Left lung (tissue), 10 donors: ENCODE data around the gene HAUS6. TPM values are rescaled to one million over a fixed set of nuclear protein-coding genes. Genes with fewer than 3 reads are reported as not detected.
"Not testable (repeated sequence)": the region's sequence is repeated elsewhere in the genome, so short reads cannot be mapped to it uniquely, and the experiment has no call there.

Source experiments
- ATAC-seq: fragments of 200-7000 bp; cut with Tn5 transposase; one replicate; pipeline ENCODE4 v1.9.1; 2020; ENCODE audit warnings: moderate library complexity
- DNase-seq, 4 donors: peaks; one replicate each; pipeline ENCODE4 v3.0.0-alpha.2; 2013 to 2020
- H3K27ac ChIP-seq, 2 donors: fragments of 200-600 bp; sonication (generic) in 1 of 2; one replicate each; pipeline versions ENCODE4 v1.5.0 to v1.8.0; 2020 to 2021
- H3K27me3 ChIP-seq, 2 donors: fragments of 200-600 bp; sonication (generic) in 1 of 2; one replicate each; pipeline versions ENCODE4 v1.5.0 to v1.8.0; 2020 to 2021
- H3K36me3 ChIP-seq, 2 donors: fragments of 200-600 bp; sonication (generic) in 1 of 2; one replicate each; pipeline versions ENCODE4 v1.5.0 to v1.8.0; 2020 to 2021
- H3K4me1 ChIP-seq, 2 donors: fragments of 200-600 bp; one replicate each; pipeline ENCODE4 v1.8.0; 2021
- H3K4me3 ChIP-seq, 2 donors: fragments of 200-600 bp; sonication (generic) in 1 of 2; one replicate each; pipeline versions ENCODE4 v1.5.0 to v1.8.0; 2020 to 2021; ENCODE audit warnings: mild to moderate bottlenecking in 1 of 2
- H3K9me3 ChIP-seq, 2 donors: fragments of 200-600 bp; sonication (generic) in 1 of 2; one replicate each; pipeline versions ENCODE4 v1.5.0 to v1.8.0; 2020 to 2021
- intact Hi-C, 2 donors: fragments of 100-400 bp; cut with DNase I; formaldehyde crosslinking; loops; one replicate each; pipeline versions ENCODE4 v1.11.2 to v1.14.2; 2022
- polyA plus RNA-seq, 6 donors: library from polyadenylated mRNA; unstranded; fragments of 120-200 nt; gene quantifications; one replicate each; pipeline ENCODE4 v1.2.1, GENCODE V29; 2013; ENCODE audit not compliant: insufficient read length in 6 of 6
- total RNA-seq, 2 donors: library from RNA; stranded (reverse); fragmentation: NEBNext Ultra II Directional; extraction: Animal tissue kit (Norgen Biotek cat#: 25700); gene quantifications; one replicate each; pipeline ENCODE4 v1.2.1, GENCODE V29; 2021
- TF ChIP-seq, protein P1 (sequence below), 2 donors: fragments of 200-600 bp; sonication (generic) in 1 of 2; IDR thresholded peaks; one replicate each; pipeline versions ENCODE4 v1.5.0 to v1.8.0; 2021; ENCODE audit warnings: antibody characterized with exemption in 2 of 2
- donor health status: DM: no; HTN: yes; CAD: no.
- donor health status: DM: no; HTN: no; CAD: no.

Gene HAUS6
- total and polyA plus RNA-seq, 8 donors, result 7.9 to 20.3 (median 18.2) TPM

DNA sequence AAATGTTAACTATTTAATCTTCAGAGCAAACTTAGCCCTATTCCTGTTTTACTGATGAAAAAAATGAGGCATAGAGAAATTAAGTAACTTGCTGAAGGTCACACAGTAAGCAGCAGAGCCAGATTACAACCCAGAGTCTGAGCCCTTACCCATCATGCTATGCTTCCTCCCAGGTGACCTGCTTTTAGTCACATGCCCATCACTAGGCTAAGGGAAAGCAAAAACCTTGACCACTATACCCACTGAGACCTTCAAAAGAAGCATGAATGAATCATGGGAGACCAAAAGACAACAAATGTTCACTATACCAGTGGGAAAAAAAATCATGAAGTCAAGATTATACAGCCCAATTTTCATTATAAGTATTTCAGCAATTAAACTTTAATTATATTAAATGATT lies 5.3 kb upstream of the HAUS6 start:
- DNase-seq (no peak), ATAC-seq (no peak)
- peaks cover 0 to 3% of the 10 kb centered on the region in 2 donors for H3K4me1 ChIP-seq
- H3K36me3 ChIP-seq, result peaks cover 0 to 11% of the 10 kb centered on the region in 2 donors
- TF ChIP-seq, protein P1, sequence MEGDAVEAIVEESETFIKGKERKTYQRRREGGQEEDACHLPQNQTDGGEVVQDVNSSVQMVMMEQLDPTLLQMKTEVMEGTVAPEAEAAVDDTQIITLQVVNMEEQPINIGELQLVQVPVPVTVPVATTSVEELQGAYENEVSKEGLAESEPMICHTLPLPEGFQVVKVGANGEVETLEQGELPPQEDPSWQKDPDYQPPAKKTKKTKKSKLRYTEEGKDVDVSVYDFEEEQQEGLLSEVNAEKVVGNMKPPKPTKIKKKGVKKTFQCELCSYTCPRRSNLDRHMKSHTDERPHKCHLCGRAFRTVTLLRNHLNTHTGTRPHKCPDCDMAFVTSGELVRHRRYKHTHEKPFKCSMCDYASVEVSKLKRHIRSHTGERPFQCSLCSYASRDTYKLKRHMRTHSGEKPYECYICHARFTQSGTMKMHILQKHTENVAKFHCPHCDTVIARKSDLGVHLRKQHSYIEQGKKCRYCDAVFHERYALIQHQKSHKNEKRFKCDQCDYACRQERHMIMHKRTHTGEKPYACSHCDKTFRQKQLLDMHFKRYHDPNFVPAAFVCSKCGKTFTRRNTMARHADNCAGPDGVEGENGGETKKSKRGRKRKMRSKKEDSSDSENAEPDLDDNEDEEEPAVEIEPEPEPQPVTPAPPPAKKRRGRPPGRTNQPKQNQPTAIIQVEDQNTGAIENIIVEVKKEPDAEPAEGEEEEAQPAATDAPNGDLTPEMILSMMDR (IDR thresholded peaks at IDR 0.05), result no peak
- H3K9me3 ChIP-seq, result no peaks in the 10 kb centered on the region
- H3K27ac ChIP-seq, result no peak overlapping the region
- no peak overlapping the region for H3K4me3 ChIP-seq
- no peaks in the 10 kb centered on the region for H3K27me3 ChIP-seq
- intact Hi-C loops, result no loop called here

DNA sequence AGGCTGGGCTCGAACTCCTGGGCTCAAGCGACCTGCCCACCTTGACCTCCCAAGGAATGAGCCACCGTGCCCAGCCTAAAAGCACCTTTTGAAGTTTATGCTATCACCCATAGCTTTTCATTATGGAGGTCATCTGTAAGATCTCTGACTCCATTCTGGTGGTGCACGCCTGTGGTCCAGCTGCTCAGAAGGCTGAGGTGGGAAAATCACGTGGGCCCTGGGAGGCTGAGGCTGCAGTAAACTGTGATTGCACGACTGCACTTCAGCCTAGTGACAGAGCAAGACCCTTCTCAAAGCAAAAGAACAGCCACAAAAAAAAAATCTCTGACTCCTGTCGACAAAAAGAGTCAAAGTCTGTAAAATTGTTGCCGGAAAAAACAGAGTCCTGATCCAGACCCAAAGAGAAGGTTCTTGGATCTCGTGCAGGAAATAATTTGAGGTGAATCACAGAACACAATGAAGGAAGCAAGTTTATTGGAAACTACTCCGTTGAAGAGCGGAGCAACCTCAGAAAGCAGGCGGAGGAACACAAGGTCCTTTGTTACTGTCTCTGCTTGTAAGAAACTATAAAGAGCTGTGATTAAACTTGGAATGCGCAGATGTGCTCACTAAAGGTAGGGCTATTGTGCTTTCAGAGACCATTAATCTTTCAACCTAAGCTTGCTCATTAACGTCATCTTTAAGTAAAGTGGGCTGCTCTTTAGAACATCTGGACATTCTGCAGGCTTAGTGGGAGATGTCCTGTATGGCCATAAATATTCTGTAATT lies 2.0 kb upstream of the HAUS6 start:
- Histone ChIP-seq H3K27me3 (no peaks in the 10 kb centered on the region), H3K4me1 (peaks cover 6 to 21% of the 10 kb centered on the region in 2 donors), H3K27ac (no peak overlapping the region), H3K9me3 (no peaks in the 10 kb centered on the region), H3K36me3 (no peaks in the 10 kb centered on the region), H3K4me3 (no peak overlapping the region)
- DNase-seq (no peak), ATAC-seq (no peak)
- TF ChIP-seq, protein P1 (IDR thresholded peaks at IDR 0.05), result no peak
- intact Hi-C loops, result no loop called here

DNA sequence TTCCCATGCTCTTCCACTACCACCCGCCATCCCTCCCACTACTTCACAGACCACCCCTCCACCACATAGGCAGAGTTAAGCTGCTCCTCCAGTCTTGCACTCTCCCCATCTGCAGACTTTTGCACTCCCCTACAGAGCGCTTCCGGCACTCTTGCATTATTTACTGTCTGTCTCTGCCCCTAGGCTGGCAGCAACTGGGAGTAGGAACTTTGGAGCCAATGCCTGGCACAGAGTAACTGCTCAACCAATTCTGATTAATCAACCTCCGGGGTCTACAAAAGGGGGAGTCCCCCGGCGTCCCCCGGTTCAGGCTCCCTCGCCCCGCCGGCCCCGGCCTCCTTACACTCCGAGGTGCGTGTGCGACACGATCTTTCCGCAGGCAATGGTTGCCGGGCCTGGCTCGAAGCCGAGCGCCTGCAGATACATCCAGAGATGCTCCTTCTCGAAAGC lies 498 bp downstream of the HAUS6 start:
- peak overlapping the region; percentile 89 to 94 for H3K27ac ChIP-seq
- TF ChIP-seq, protein P1 (IDR thresholded peaks at IDR 0.05), result no peak
- no peaks in the 10 kb centered on the region for H3K9me3 ChIP-seq
- intact Hi-C loops, result no loop called here
- peak overlapping the region; percentile 87 to 92 for H3K4me3 ChIP-seq
- peak; percentile 43 for ATAC-seq
- H3K4me1 ChIP-seq, result peaks cover 6 to 26% of the 10 kb centered on the region in 2 donors
- DNase-seq, result peak in 1 of 4 donors; percentile 85
- H3K36me3 ChIP-seq, result no peaks in the 10 kb centered on the region
- H3K27me3 ChIP-seq, result no peaks in the 10 kb centered on the region

DNA sequence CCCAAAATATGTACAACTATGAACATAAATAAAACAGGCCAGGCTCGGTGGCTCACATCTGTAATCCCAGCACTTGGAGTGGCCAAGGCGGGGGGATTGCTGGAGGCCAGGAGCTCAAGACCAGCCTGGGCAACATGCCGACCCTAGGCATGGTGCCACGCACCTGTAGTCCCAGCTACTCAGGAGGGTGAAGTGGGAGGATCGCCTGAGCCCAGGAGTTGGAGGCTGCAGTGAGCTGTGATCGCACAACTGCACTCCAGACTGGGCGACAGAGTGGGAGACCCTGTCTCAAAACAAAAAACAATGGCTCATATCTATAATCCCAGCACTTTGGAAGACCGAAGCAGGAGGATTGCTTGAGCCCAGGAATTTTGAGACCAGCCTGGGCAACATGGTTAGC lies 1.5 kb downstream of the HAUS6 start:
- DNase-seq (no peak), ATAC-seq (no peak)
- intact Hi-C loops, result no loop called here
- Histone ChIP-seq H3K36me3 (peaks cover 0 to under 1% of the 10 kb centered on the region in 2 donors), H3K4me3 (peak overlapping the region in 1 of 2 donors; percentile 87), H3K27me3 (no peaks in the 10 kb centered on the region), H3K9me3 (no peaks in the 10 kb centered on the region), H3K27ac (no peak overlapping the region), H3K4me1 (peaks cover 6 to 26% of the 10 kb centered on the region in 2 donors)
- TF ChIP-seq, protein P1 (IDR thresholded peaks at IDR 0.05), result no peak

DNA sequence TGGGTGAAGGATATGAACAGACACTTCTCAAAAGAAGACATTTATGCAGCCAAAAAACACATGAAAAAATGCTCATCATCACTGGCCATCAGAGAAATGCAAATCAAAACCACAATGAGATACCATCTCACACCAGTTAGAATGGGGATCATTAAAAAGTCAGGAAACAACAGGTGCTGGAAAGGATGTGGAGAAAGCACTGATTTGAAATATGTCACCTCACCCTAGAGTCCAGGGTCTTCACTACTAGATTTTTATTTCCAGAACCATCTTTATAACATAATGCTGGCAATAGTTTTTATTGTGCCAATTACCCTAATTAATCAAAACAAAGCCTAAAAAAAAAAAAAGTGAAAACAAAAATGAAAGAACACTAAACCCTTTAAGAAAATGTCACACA lies 5.3 kb downstream of the HAUS6 start:
- H3K27ac ChIP-seq, H3K27me3 ChIP-seq, H3K9me3 ChIP-seq, intact Hi-C loops, H3K4me3 ChIP-seq, ATAC-seq, DNase-seq: not testable (repeated sequence)
- peaks cover 0 to 35% of the 10 kb centered on the region in 2 donors for H3K36me3 ChIP-seq
- peaks cover 6 to 23% of the 10 kb centered on the region in 2 donors for H3K4me1 ChIP-seq
